CD4-positive, alpha-beta T cell (primary cell): ENCODE results near the gene ZNF688. TPM values are rescaled to one million over a fixed set of nuclear protein-coding genes. Genes with fewer than 3 reads are reported as not detected.

Experiments used
- ATAC-seq: fragments of 200-7000 bp; cut with Tn5 transposase; one replicate; pipeline ENCODE4 v1.10.0; 2022; ENCODE audit warnings: mild to moderate bottlenecking; ENCODE audit not compliant: poor library complexity
- CTCF ChIA-PET: fragments of 350-600 bp; sonication (Branson Sonifier 250); formaldehyde crosslinking; loops from one replicate; lab custom pipeline; 2021; ENCODE audit warnings: antibody characterized with exemption, inconsistent platforms; lab: Charles Lee
- POLR2A ChIA-PET: fragments of 350-600 bp; sonication (Branson Sonifier 250); formaldehyde crosslinking; loops from one replicate; lab custom pipeline; 2021; ENCODE audit warnings: antibody characterized with exemption, inconsistent platforms; lab: Charles Lee
- DNase-seq, 14 experiments: peaks; one replicate each; pipeline ENCODE4 v3.0.0-alpha.2; 2013 to 2020; ENCODE audit warnings: mixed read lengths in 2 of 14
- H3K27ac ChIP-seq, 2 donors: one replicate each; pipeline versions ENCODE4 v1.5.1 to v1.7.0; 2013; ENCODE audit warnings: low read length in 2 of 2, low read depth in 1 of 2, mild to moderate bottlenecking in 1 of 2
- H3K27me3 ChIP-seq, 2 experiments: 1 replicate in 1 of 2; 2 replicates in 1 of 2; pipeline versions ENCODE4 v1.6.1 to v1.7.0; 2013; ENCODE audit warnings: low read length in 2 of 2, control low read depth in 1 of 2, mild to moderate bottlenecking in 1 of 2, moderate library complexity in 1 of 2; ENCODE audit not compliant: insufficient read depth in 2 of 2, control insufficient read depth in 1 of 2
- H3K36me3 ChIP-seq: one replicate; pipeline ENCODE4 v1.6.1; 2013; ENCODE audit warnings: low read length, control low read depth; ENCODE audit not compliant: insufficient read depth
- H3K4me1 ChIP-seq: one replicate; pipeline ENCODE4 v1.6.1; 2013; ENCODE audit warnings: low read length, control low read depth; ENCODE audit not compliant: insufficient read depth
- H3K4me3 ChIP-seq: one replicate; pipeline ENCODE4 v1.5.1; 2013; ENCODE audit warnings: mild to moderate bottlenecking, low read length, moderate library complexity
- H3K9me3 ChIP-seq, 2 experiments: 1 replicate in 1 of 2; 2 replicates in 1 of 2; pipeline versions ENCODE4 v1.6.1 to v1.7.0; 2013; ENCODE audit warnings: low read length in 2 of 2, mild to moderate bottlenecking in 2 of 2, control low read depth in 1 of 2, moderate library complexity in 1 of 2; ENCODE audit not compliant: control insufficient read depth in 1 of 2, insufficient read depth in 1 of 2
- H3K27ac Mint-ChIP-seq: one replicate; pipeline ENCODE4 v1.8.0; 2020; ENCODE audit warnings: mixed read lengths
- H3K27me3 Mint-ChIP-seq: one replicate; pipeline ENCODE4 v1.8.0; 2021; ENCODE audit warnings: mixed read lengths
- H3K36me3 Mint-ChIP-seq: one replicate; pipeline ENCODE4 v1.8.0; 2021; ENCODE audit warnings: low read depth, mixed read lengths
- H3K4me1 Mint-ChIP-seq: one replicate; pipeline ENCODE4 v1.8.0; 2021; ENCODE audit warnings: low read depth, mixed read lengths
- H3K4me3 Mint-ChIP-seq: one replicate; pipeline ENCODE4 v1.8.0; 2020; ENCODE audit warnings: mild to moderate bottlenecking, mixed read lengths
- H3K9me3 Mint-ChIP-seq: one replicate; pipeline ENCODE4 v1.8.0; 2020; ENCODE audit warnings: mixed read lengths
- CTCF ChIP-seq: fragments of 200-600 bp; IDR thresholded peaks from one replicate; pipeline ENCODE4 v1.8.0; 2022; ENCODE audit warnings: antibody characterized with exemption, mild to moderate bottlenecking
- intact Hi-C, 2 experiments: fragments of 100-400 bp; cut with DNase I in 1 of 2; cut with micrococcal nuclease in 1 of 2; formaldehyde crosslinking; loops; one replicate each; pipeline versions ENCODE4 v1.15.1 to v1.9.0; 2023 to 2025; cut with DNase I, micrococcal nuclease
- total RNA-seq, 174 experiments: library from RNA in 2 of 174; stranded (reverse) in 2 of 174; gene quantifications; one replicate each; pipeline ENCODE4 v1.2.3 and lab custom pipeline; 2021 to 2026

Gene ZNF688
- total RNA-seq, 2 experiments from 2014 or later, result 8.8 to 9.6 TPM

GRCh38 chr16:30526137-30526822, 45.2 kb downstream of the ZNF688 start, which contains the start of gene ZNF768:
ZNF768 (minus strand) TSS chr16:30526566; CDS start chr16:30526413, 153 bp downstream.
- Mint-ChIP-seq H3K4me1 (peaks cover 26% of the 10 kb centered on the region), H3K4me3 (peak within 1 kb of the TSS; percentile 91), H3K9me3 (no peaks in the 10 kb centered on the region), H3K27me3 (no peaks in the 10 kb centered on the region), H3K36me3 (peaks cover 22% of the 10 kb centered on the region), H3K27ac (peak within 1 kb of the TSS; percentile 81)
- intact Hi-C loops, result loop anchor here in 1 of 2 experiments (2.0 to 5.0 kb wide), 3 partner anchors 33 to 77 kb away; partner anchors contain the start of gene ZNF764
- DNase-seq (peak in 5 of 14 experiments; percentile 3 to 58 (median 27)), ATAC-seq (peak; percentile 11)
- no peaks in the 10 kb centered on the region for H3K27me3 ChIP-seq
- TF ChIP-seq CTCF, result no peak
- peak within 1 kb of the TSS; percentile 76 to 81 for H3K27ac ChIP-seq
- H3K36me3 ChIP-seq, result peaks cover 16% of the 10 kb centered on the region
- H3K9me3 ChIP-seq, result no peaks in the 10 kb centered on the region
- peaks cover 49% of the 10 kb centered on the region for H3K4me1 ChIP-seq
- ChIA-PET POLR2A (interaction anchor here (0.5 to 4.4 kb wide), 14 partner anchors 8 to 132 kb away, joined by 3 to 23 read pairs (median 5); partner anchors contain the start of genes DCTPP1, FBRS, ZNF688 and ZNF689), CTCF (interaction anchor here (1.1 to 4.9 kb wide), 4 partner anchors 31 to 96 kb away, joined by 4 to 22 read pairs (median 5); partner anchors contain the start of genes DCTPP1, ZNF688 and ZNF764)
- H3K4me3 ChIP-seq, result peak within 1 kb of the TSS; percentile 83

GRCh38 chr16:30525844-30526136, 45.7 kb downstream of the ZNF688 start:
- peaks cover 13% of the 10 kb centered on the region for H3K36me3 ChIP-seq
- Mint-ChIP-seq H3K27me3 (no peaks in the 10 kb centered on the region), H3K9me3 (no peaks in the 10 kb centered on the region), H3K36me3 (peaks cover 24% of the 10 kb centered on the region), H3K4me3 (peak overlapping the region; percentile 91), H3K27ac (peak overlapping the region; percentile 68), H3K4me1 (peaks cover 26% of the 10 kb centered on the region)
- peak overlapping the region; percentile 2 to 5 for H3K27ac ChIP-seq
- ATAC-seq (no peak), DNase-seq (no peak)
- H3K4me1 ChIP-seq, result peaks cover 49% of the 10 kb centered on the region
- H3K4me3 ChIP-seq, result peak overlapping the region; percentile 56
- intact Hi-C loops, result loop anchor here in 1 of 2 experiments (2.0 to 5.0 kb wide), 3 partner anchors 33 to 77 kb away; partner anchors contain the start of gene ZNF764
- H3K9me3 ChIP-seq, result no peaks in the 10 kb centered on the region
- no peak for TF ChIP-seq CTCF
- ChIA-PET POLR2A (interaction anchor here (0.5 to 4.0 kb wide), 7 partner anchors 9 to 386 kb away, joined by 3 to 22 read pairs (median 4); partner anchors contain the start of genes DCTPP1, ZNF688 and ZNF747), CTCF (interaction anchor here (1.3 to 1.6 kb wide), 2 partner anchors 70 to 96 kb away, joined by 3 to 6 read pairs; partner anchors contain the start of gene DCTPP1)
- H3K27me3 ChIP-seq, result no peaks in the 10 kb centered on the region

GRCh38 chr16:30524575-30525568, 46.6 kb downstream of the ZNF688 start:
- H3K27ac ChIP-seq, result no peak overlapping the region
- POLR2A ChIA-PET, result interaction anchor here (0.7 to 4.0 kb wide), 9 partner anchors 10 to 385 kb away, joined by 3 to 22 read pairs (median 5); partner anchors contain the start of genes DCTPP1, ZNF688 and ZNF747
- intact Hi-C loops, result loop anchor here in 1 of 2 experiments (5.0 kb wide), 1 partner anchor 33 kb away; no protein-coding TSS in a partner anchor

More at GRCh38 chr16:30524575-30525568, 46.6 kb downstream of the ZNF688 start:
- no peaks in the 10 kb centered on the region for H3K9me3 ChIP-seq
- DNase-seq (peak in 1 of 14 experiments; percentile 33), ATAC-seq (no peak)
- no peaks in the 10 kb centered on the region for H3K27me3 Mint-ChIP-seq
- no peak overlapping the region for H3K4me3 ChIP-seq
- peaks cover 24% of the 10 kb centered on the region for H3K36me3 Mint-ChIP-seq
- no peak for TF ChIP-seq CTCF
- peaks cover 40% of the 10 kb centered on the region for H3K4me1 ChIP-seq
- H3K9me3 Mint-ChIP-seq, result no peaks in the 10 kb centered on the region
- H3K4me1 Mint-ChIP-seq, result peaks cover 21% of the 10 kb centered on the region
- peaks cover 21% of the 10 kb centered on the region for H3K36me3 ChIP-seq
- H3K4me3 Mint-ChIP-seq, result peak overlapping the region; percentile 45
- no peak overlapping the region for H3K27ac Mint-ChIP-seq
- H3K27me3 ChIP-seq, result no peaks in the 10 kb centered on the region
- CTCF ChIA-PET, result interaction anchor here (1.3 to 1.6 kb wide), 2 partner anchors 69 to 95 kb away, joined by 3 to 6 read pairs; partner anchors contain the start of gene DCTPP1
